ENCODE data around the gene ATG2A.
"Not testable (repeated sequence)": the region's sequence is repeated elsewhere in the genome, so short reads cannot be mapped to it uniquely, and the experiment has no call there.

ATG2A gene

GRCh38 chr11:64854534-64855502 lies 62.2 kb downstream of the ATG2A start:
- no peak for DNase-seq (ENCODE audit: low spot score)

- DNase-seq (ENCODE audit: low spot score), result no peak
Observed at GRCh38 chr11:64854157-64854533, 62.9 kb downstream of the ATG2A start.

- DNase-seq (ENCODE audit: low spot score), result no peak
Observed at GRCh38 chr11:64853709-64854108, 63.3 kb downstream of the ATG2A start.

- DNase-seq (ENCODE audit: low spot score), result no peak
Observed at GRCh38 chr11:64852804-64853509, 64.1 kb downstream of the ATG2A start.

GRCh38 chr11:64851831-64852351 lies 65.1 kb downstream of the ATG2A start:
- DNase-seq (ENCODE audit: low spot score), result no peak

- DNase-seq (ENCODE audit: low spot score), result no peak
Observed at GRCh38 chr11:64850979-64851567, 65.9 kb downstream of the ATG2A start.

GRCh38 chr11:64849598-64850356 lies 67.2 kb downstream of the ATG2A start:
- DNase-seq (ENCODE audit: low spot score), result no peak

- no peak for DNase-seq (ENCODE audit: low spot score)
Observed at GRCh38 chr11:64848826-64849597, 68.0 kb downstream of the ATG2A start.

- DNase-seq (ENCODE audit: low spot score), result no peak
Observed at GRCh38 chr11:64848214-64848825, 68.7 kb downstream of the ATG2A start.

- peak; percentile 86 for DNase-seq (ENCODE audit: low spot score)
Observed at GRCh38 chr11:64846998-64847666, 69.9 kb downstream of the ATG2A start.

GRCh38 chr11:64845776-64846129 lies 71.3 kb downstream of the ATG2A start:
- DNase-seq (ENCODE audit: low spot score), result not testable (repeated sequence)

- DNase-seq (ENCODE audit: low spot score), result no peak
Observed at GRCh38 chr11:64845129-64845775, 71.8 kb downstream of the ATG2A start.

All from pons (tissue), 1 donor.